ENCODE measurements around the gene CTRL. TPM values are rescaled to one million over a fixed set of nuclear protein-coding genes. Genes with fewer than 3 reads are reported as not detected.

The CTRL gene
- polyA plus RNA-seq, 3 donors = 0.69 to 17.4 (median 1.6) TPM

DNA sequence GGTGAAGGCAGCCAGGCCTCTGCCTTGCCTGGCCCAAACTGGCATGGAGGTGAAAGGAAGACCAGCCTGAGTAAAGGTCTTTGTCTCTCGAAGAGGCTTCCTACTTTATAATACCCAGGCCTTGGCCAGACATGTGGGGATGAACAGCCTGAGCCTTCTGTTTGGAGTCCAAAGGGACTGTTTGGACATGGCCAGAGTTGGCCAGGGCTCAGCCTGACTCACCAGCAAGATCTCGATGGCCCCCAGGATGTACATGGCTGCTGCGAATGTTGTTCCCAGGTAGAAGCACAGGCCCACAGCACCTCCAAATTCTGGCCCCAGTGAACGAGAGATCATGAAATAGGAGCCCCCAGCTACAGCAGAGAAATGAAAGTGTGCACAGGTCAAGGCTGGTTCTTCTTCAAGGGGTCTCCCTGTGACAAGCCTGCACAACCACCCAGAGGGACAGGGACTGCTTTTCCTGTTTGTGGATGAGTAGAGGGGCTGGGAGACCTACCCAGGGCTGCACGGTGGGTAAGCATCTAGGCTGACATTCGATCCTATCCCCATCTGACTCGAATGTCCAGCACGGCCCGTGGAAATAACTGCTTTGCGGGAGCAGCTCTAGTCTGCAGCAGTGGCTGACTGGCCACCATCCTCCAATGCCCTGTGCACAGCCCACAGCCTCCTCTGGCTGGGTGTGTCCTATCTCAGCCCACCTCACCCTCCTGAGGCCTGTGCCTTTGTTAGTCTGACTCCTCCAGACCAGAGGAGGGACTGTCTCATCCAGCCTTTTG is 22.9 kb upstream of the CTRL start:
- no peak overlapping the region for H3K4me3 ChIP-seq (replicated peaks in 1 of 3; ENCODE audit: low read depth in 2 of 3, low read length in 3 of 3)
- TF ChIP-seq, protein P1, sequence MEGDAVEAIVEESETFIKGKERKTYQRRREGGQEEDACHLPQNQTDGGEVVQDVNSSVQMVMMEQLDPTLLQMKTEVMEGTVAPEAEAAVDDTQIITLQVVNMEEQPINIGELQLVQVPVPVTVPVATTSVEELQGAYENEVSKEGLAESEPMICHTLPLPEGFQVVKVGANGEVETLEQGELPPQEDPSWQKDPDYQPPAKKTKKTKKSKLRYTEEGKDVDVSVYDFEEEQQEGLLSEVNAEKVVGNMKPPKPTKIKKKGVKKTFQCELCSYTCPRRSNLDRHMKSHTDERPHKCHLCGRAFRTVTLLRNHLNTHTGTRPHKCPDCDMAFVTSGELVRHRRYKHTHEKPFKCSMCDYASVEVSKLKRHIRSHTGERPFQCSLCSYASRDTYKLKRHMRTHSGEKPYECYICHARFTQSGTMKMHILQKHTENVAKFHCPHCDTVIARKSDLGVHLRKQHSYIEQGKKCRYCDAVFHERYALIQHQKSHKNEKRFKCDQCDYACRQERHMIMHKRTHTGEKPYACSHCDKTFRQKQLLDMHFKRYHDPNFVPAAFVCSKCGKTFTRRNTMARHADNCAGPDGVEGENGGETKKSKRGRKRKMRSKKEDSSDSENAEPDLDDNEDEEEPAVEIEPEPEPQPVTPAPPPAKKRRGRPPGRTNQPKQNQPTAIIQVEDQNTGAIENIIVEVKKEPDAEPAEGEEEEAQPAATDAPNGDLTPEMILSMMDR (IDR thresholded peaks at IDR 0.05) = no peak
- peaks cover 0 to 2% (median 0%) of the 10 kb centered on the region in 3 donors for H3K27me3 Mint-ChIP-seq (ENCODE audit: low read depth in 3 of 3)
- H3K36me3 ChIP-seq (replicated peaks in 1 of 2; ENCODE audit: control insufficient read depth in 1 of 2, insufficient read depth in 2 of 2, low read length in 2 of 2) = peaks cover 60 to 82% of the 10 kb centered on the region in 2 donors
- no peak overlapping the region for H3K4me3 Mint-ChIP-seq
- no peak overlapping the region for H3K27ac ChIP-seq (ENCODE audit: low read depth in 1 of 2, low read length in 2 of 2)
- no peak overlapping the region for H3K4me2 ChIP-seq (replicated peaks; ENCODE audit: extremely low read depth, low read length, poor library complexity, severe bottlenecking)
- DNase-seq = no peak
- H2AFZ ChIP-seq (ENCODE audit: insufficient read depth, low read depth, low read length, poor library complexity, severe bottlenecking) = no peak overlapping the region
- no peaks in the 10 kb centered on the region for H3K79me2 ChIP-seq (ENCODE audit: insufficient read depth, low read length)
- no peaks in the 10 kb centered on the region for H3K9me3 ChIP-seq (replicated peaks in 1 of 2; ENCODE audit: control insufficient read depth in 1 of 2, insufficient read depth in 1 of 2, low read length in 2 of 2)
- H3K36me3 Mint-ChIP-seq = peaks cover 60 to 82% of the 10 kb centered on the region in 2 donors
- no peak overlapping the region for H3K9ac ChIP-seq (ENCODE audit: insufficient read depth, low read length, poor library complexity, severe bottlenecking)
- no peaks in the 10 kb centered on the region for H3K4me1 ChIP-seq (ENCODE audit: control insufficient read depth in 1 of 2, insufficient read depth in 2 of 2, low read length in 2 of 2)
- intact Hi-C loops (cut with micrococcal nuclease) = no loop called here
- 93% methylated on average over 9 of the region's 10 CpGs for WGBS (ENCODE audit: insufficient coverage)
- no peaks in the 10 kb centered on the region for H3K9me3 Mint-ChIP-seq
- no peaks in the 10 kb centered on the region for H3K27me3 ChIP-seq (ENCODE audit: control insufficient read depth in 2 of 2, insufficient read depth in 2 of 2, low read length in 2 of 2)
- no peaks in the 10 kb centered on the region for H3K4me1 Mint-ChIP-seq
- no peaks in the 10 kb centered on the region for H4K20me1 ChIP-seq (ENCODE audit: insufficient read depth, low read length)
- peak overlapping the region in 2 of 7 donors; percentile 4 to 63 for H3K27ac Mint-ChIP-seq

DNA sequence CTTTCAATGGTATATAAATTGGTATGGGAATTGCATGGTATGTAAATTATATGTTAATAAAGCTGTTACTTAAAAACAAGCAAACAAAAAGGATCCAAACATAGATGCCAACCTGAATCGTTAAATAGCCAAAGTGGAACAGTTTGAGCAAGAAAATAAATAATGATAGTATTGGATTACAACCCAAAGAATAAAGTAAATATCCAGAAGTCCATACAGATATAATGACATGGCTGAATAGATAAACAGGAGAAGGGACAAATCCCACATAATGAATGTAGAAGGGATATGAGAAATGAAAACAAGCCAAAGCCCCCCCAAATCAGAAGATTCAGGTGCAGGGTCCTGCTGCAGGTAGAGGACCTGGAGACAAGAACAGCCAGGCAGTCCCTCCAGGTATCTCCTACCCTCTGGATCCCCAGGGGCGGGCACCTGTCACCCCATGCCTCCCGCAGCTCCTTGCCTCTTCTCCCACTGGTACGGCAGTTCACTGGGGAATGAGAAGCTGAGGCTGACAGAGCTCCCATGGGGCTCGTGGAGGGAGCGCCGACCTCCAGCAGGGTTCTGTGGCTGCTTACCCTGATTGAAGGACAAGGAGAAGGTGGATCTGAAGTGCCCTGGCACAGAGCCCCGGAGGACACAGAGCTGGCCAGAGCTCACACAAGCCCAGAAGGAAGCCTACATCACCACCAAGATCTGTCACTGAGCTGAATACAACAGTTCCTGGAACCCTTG is 22.1 kb upstream of the CTRL start:
- Histone ChIP-seq H3K4me2 (replicated peaks; ENCODE audit: extremely low read depth, low read length, poor library complexity, severe bottlenecking) (no peak overlapping the region), H3K9ac (ENCODE audit: insufficient read depth, low read length, poor library complexity, severe bottlenecking) (no peak overlapping the region), H2AFZ (ENCODE audit: insufficient read depth, low read depth, low read length, poor library complexity, severe bottlenecking) (no peak overlapping the region), H3K27me3 (ENCODE audit: control insufficient read depth in 2 of 2, insufficient read depth in 2 of 2, low read length in 2 of 2) (no peaks in the 10 kb centered on the region), H3K27ac (ENCODE audit: low read depth in 1 of 2, low read length in 2 of 2) (no peak overlapping the region), H3K9me3 (replicated peaks in 1 of 2; ENCODE audit: control insufficient read depth in 1 of 2, insufficient read depth in 1 of 2, low read length in 2 of 2) (no peaks in the 10 kb centered on the region), H3K36me3 (replicated peaks in 1 of 2; ENCODE audit: control insufficient read depth in 1 of 2, insufficient read depth in 2 of 2, low read length in 2 of 2) (peaks cover 61 to 80% of the 10 kb centered on the region in 2 donors), H3K4me1 (ENCODE audit: control insufficient read depth in 1 of 2, insufficient read depth in 2 of 2, low read length in 2 of 2) (no peaks in the 10 kb centered on the region), H4K20me1 (ENCODE audit: insufficient read depth, low read length) (no peaks in the 10 kb centered on the region), H3K79me2 (ENCODE audit: insufficient read depth, low read length) (no peaks in the 10 kb centered on the region), H3K4me3 (replicated peaks in 1 of 3; ENCODE audit: low read depth in 2 of 3, low read length in 3 of 3) (no peak overlapping the region)
- Mint-ChIP-seq H3K4me3 (no peak overlapping the region), H3K27me3 (ENCODE audit: low read depth in 3 of 3) (peaks cover 0 to 2% (median 0%) of the 10 kb centered on the region in 3 donors), H3K4me1 (no peaks in the 10 kb centered on the region), H3K9me3 (no peaks in the 10 kb centered on the region), H3K27ac (peak overlapping the region in 1 of 7 donors; percentile 17), H3K36me3 (peaks cover 55 to 82% of the 10 kb centered on the region in 2 donors)
- DNase-seq = no peak
- intact Hi-C loops (cut with micrococcal nuclease) = no loop called here
- 100% methylated on average over 1 of the region's 8 CpGs for WGBS (ENCODE audit: insufficient coverage)
- TF ChIP-seq, protein P1 (IDR thresholded peaks at IDR 0.05) = no peak

Measured in CD14-positive monocyte (primary cell).